NCI-H526 treated with DMSO at 0.1 percent for 48 hours (cell line): ENCODE results near the gene HBP1.
A peak's percentile ranks its signal among the peaks of the same experiment; 100 is the strongest.
"Not testable (repeated sequence)": the region's sequence is repeated elsewhere in the genome, so short reads cannot be mapped to it uniquely, and the experiment has no call there.

ENCODE experiments used
- DNase-seq: peaks from one replicate; lab custom pipeline; 2025; lab: John Stamatoyannopoulos, UW

HBP1 gene

GRCh38 chr7:107185716-107186115 is 16.9 kb downstream of the HBP1 start:
- DNase-seq = no peak

GRCh38 chr7:107186240-107186639 is 17.4 kb downstream of the HBP1 start:
- DNase-seq = no peak

- DNase-seq = no peak
Measured at GRCh38 chr7:107187774-107188173, 19.0 kb downstream of the HBP1 start.

DNA sequence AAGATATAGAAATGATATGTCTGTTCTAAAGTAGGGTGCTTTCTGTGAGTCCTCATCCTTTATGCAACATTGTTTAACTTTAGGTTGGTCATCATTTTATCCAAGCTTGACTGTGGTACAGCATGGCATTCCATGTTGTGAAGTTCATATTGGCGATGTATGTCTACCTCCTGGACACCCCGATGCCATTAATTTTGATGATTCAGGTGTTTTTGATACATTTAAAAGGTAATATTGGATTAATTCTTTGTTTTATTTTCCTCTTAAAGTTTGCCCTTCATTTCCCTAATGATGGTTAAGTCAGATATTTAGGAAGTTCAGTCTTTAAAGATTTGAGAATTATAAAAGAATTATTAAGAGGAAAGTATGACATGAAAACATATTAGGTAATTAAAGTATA is 21.3 kb downstream of the HBP1 start:
- DNase-seq = no peak

DNA sequence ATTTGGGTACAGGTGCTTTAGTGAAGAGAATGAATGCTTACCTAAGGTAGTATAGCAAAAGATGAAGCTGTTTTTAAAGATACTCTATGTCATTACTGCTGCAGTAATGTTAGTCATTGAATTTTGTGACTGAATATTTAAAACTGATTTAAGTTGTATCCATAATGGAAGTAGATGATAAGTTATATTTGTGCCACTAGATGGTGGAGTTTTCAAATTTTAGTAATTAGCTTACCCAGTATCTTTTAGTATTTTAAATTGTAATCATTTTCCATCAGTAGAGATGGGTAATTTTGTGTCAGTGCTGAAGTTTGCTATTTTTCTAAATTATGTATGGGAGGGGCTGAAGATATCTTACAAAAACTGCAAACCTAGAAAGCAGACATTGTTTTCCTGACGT is 25.2 kb downstream of the HBP1 start:
- no peak for DNase-seq

- DNase-seq = no peak
Measured at GRCh38 chr7:107196834-107197610, 28.2 kb downstream of the HBP1 start.

DNA sequence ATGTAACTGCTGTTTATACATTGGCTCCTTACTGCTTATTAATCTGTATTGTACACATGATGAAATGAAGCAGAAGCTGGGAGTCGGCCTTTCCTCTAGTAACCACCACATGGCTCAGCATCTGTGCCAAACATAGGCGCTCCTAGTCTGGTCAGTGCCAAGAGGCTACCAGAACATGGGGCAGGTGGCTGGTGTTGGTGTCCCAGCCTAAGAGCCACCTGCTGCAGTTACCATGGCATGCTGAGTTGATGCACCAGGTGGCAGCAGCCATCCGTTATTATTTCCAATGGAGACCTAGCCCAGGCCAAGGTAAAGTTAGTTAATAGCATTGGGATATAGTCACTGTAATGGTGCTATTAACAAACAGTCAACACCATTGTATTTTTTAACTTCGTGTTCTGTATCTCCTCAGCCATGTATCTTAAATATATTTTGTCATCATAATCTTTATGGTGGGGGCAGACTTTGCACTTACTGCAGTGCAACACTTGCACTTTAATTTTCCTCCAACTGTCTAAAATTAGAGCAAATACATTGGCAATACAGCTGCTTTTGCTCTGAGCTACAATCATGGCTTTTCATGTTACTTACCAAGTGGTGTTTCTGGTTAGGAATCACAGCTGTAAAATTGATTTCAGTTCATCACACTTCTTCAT is 33.1 kb downstream of the HBP1 start:
- peak; percentile 37 for DNase-seq

- no peak for DNase-seq
Measured at GRCh38 chr7:107203607-107204006, 34.8 kb downstream of the HBP1 start.

- no peak for DNase-seq
Measured at GRCh38 chr7:107206136-107206535, 37.3 kb downstream of the HBP1 start.

- no peak for DNase-seq
Measured at GRCh38 chr7:107206706-107207105, 37.9 kb downstream of the HBP1 start.

- no peak for DNase-seq
Measured at GRCh38 chr7:107207459-107207858, 38.7 kb downstream of the HBP1 start.

DNA sequence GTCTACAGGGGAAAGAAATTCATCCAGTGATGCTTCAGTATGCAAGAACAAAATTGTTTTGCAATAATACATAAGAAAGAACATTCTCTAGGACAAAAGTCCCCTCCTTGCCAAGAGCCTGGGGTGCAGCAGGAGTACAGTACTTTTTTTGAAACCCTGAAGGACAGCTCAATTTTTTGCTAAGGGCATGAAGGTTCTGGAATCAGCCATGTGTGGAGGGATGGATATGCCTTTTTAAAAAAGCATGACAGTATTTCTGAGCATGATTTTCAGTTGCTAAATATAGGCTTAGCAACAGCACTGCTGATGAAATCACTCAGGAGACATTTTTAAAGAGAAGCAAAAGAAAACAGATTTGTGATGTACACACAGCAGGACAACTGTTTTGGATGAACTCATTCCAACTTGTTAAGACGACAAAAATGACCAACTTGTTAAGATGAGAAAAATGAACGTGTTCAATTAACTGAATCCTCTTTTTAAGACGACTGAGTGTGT is 39.3 kb downstream of the HBP1 start:
- no peak for DNase-seq

DNA sequence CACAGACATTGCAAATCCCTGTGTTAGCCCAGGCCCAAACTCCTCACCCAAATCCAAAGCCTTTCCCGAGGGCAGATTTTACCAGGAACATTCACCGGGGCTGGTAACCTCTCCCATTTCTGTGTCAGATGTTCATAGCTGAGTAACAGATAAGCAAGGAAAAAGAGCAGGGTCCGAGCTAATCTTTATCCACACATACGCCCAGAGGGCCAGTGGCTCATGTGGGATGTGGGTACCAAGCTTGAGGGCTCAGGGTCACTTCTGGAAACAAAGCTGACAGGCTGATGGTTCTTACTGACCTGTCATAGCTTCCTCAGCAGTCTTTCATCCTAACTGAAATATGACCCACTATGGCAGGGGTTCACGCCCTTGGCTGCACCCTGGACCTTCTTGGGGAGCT is 39.8 kb downstream of the HBP1 start:
- DNase-seq = no peak

GRCh38 chr7:107209565-107209964 is 40.8 kb downstream of the HBP1 start:
- DNase-seq = no peak

DNA sequence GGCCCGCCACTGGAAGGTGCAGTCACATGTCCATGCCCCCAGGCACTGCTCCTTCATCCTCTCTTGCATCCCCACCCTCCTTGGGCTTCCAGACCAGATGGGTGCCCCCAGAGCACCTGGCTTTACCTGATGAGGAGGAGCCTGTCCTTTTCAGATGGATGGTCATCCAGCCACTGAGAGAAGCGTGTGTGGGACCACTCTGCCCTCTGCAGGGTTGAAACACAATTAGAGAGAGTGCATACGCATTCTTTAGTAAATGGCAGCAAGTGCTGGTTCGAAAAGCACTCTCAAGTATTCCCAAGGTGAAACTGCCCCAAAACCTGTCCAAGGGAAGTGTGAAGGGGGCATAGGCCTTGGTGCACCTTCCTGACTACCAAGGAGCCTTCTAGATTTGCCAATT is 41.6 kb downstream of the HBP1 start:
- DNase-seq = no peak

DNA sequence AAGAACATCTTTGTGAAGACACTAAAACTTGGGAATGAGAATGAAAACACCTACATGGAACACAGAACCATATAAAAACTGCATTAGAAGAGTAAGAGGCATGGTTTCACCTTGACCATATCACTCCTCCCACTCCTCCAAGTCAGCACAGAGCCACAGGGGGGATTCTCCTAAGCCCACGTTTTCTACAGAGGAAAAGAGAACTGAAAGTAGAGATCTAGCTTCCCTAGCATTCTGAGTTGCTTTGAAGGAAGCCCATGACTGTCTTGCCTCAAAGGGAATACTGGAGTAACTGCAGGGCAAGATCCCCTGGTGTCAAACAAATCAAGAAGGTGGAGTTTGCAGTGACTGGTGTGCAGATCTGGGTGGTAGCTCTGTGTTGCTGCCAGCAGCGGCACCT is 43.9 kb downstream of the HBP1 start:
- no peak for DNase-seq

GRCh38 chr7:107213193-107213788 is 44.5 kb downstream of the HBP1 start:
- no peak for DNase-seq

- no peak for DNase-seq
Measured at GRCh38 chr7:107213945-107214344, 45.1 kb downstream of the HBP1 start.

GRCh38 chr7:107219563-107220244 is 50.9 kb downstream of the HBP1 start:
- no peak for DNase-seq

DNA sequence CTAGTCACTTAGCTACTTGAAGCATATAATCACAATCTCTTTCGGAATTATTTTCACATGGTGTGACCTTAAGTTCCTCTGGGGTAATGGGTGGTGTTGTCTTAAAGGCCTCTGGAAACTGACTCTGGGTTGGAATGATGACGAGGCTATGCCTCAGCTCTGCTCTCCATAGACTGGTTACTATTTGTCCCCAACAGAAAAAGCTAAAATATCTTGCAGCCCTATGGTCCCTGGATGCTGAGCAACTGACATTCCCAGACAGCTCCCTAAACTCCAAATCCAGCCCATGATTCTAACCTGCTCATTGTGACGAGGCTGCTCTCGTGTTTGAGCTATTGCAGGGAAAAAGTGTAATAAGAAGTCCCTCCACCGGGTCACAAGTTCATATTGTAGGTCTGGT is 51.6 kb downstream of the HBP1 start:
- DNase-seq = no peak

DNA sequence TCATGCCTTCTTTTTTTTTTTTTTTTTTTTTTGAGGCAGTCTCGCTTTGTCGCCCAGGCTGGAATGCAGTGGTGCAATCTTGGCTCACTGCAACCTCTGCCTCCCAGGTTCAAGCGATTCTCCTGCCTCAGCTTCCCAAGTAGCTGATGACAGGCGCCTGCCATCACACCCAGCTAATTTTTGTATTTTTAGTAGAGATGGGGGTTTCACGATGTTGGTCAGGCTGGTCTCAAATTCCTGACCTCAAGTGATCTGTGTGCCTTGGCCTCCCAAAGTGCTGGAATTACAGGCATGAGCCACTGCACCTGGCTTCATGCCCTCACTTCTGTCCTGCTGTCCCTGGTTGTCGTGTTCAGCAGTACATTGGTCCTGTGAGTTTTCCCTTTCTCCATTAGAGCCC is 52.0 kb downstream of the HBP1 start:
- DNase-seq = not testable (repeated sequence)

DNA sequence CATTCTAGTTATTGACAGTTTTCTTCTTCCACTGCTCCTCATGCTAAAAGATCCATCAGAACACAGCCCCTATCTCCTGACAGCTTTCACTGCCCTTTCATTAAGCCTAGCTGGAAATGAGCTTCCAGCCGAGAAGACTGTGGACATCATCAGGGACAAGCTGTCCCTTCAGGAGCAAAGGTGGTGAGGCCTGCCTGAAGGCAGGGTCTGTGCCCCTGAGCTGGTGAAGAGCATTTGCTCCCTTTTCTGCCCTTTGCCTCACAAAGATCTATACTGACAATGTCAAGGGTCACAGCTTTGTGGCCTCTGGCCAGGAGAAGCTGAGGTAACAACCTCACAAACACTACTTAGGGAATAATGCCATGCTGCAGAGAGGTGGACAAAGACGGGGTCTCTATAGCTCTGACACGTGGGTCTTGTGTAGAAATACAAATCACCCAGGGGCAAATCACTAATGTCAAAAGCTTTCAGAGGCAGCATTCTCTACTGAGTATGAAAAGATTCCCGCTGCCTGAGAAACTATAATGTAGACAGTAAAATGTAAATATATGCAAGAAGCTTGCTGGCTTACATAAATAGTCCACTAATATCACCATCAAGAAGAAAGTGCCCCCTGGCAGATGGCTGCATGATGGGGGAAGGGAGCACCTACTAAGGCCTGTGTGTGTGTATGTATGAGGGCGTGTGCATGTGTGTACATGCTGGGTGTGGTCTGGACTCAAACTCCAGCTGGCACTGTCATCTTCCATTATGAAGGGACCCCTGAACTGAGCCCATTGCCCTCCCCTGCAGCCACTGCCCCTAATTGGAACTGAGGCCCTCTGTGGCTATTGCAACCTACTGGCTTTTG is 55.8 kb downstream of the HBP1 start:
- DNase-seq = no peak
